ENCODE measurements around the gene SLC26A1.

SLC26A1 gene

GRCh38 chr4:961351-962230, 31.6 kb downstream of the SLC26A1 start:
- Histone ChIP-seq H3K4me1 (ENCODE audit: control insufficient read depth, insufficient read depth, low read length) (no peaks in the 10 kb centered on the region), H3K4me3 (ENCODE audit: insufficient read depth, low read depth, low read length) (no peak overlapping the region), H3K9me3 (ENCODE audit: control insufficient read depth, low read length) (no peaks in the 10 kb centered on the region), H3K27me3 (ENCODE audit: control insufficient read depth, insufficient read depth, low read length, poor library complexity, severe bottlenecking) (no peaks in the 10 kb centered on the region), H3K27ac (ENCODE audit: insufficient read depth, low read depth, low read length, poor library complexity, severe bottlenecking) (no peak overlapping the region), H3K36me3 (ENCODE audit: control insufficient read depth, insufficient read depth, low read length) (no peaks in the 10 kb centered on the region)
- WGBS, 2 experiments, result 94 to 95% methylated on average over 52 of the region's 52 CpGs

GRCh38 chr4:960636-961350, 32.4 kb downstream of the SLC26A1 start:
- no peak overlapping the region for H3K4me3 ChIP-seq (ENCODE audit: insufficient read depth, low read depth, low read length)
- no peaks in the 10 kb centered on the region for H3K4me1 ChIP-seq (ENCODE audit: control insufficient read depth, insufficient read depth, low read length)
- no peaks in the 10 kb centered on the region for H3K27me3 ChIP-seq (ENCODE audit: control insufficient read depth, insufficient read depth, low read length, poor library complexity, severe bottlenecking)
- no peaks in the 10 kb centered on the region for H3K36me3 ChIP-seq (ENCODE audit: control insufficient read depth, insufficient read depth, low read length)
- no peaks in the 10 kb centered on the region for H3K9me3 ChIP-seq (ENCODE audit: control insufficient read depth, low read length)
- 95 to 96% methylated on average over 35 of the region's 35 CpGs for WGBS, 2 experiments
- H3K27ac ChIP-seq (ENCODE audit: insufficient read depth, low read depth, low read length, poor library complexity, severe bottlenecking), result no peak overlapping the region

- H3K4me3 ChIP-seq (ENCODE audit: insufficient read depth, low read depth, low read length), result no peak overlapping the region
- H3K27ac ChIP-seq (ENCODE audit: insufficient read depth, low read depth, low read length, poor library complexity, severe bottlenecking), result no peak overlapping the region
- H3K36me3 ChIP-seq (ENCODE audit: control insufficient read depth, insufficient read depth, low read length), result no peaks in the 10 kb centered on the region
- H3K4me1 ChIP-seq (ENCODE audit: control insufficient read depth, insufficient read depth, low read length), result no peaks in the 10 kb centered on the region
- 89 to 90% methylated on average over 16 of the region's 16 CpGs for WGBS, 2 experiments
- no peaks in the 10 kb centered on the region for H3K9me3 ChIP-seq (ENCODE audit: control insufficient read depth, low read length)
- no peaks in the 10 kb centered on the region for H3K27me3 ChIP-seq (ENCODE audit: control insufficient read depth, insufficient read depth, low read length, poor library complexity, severe bottlenecking)
These were observed 33.0 kb downstream of the SLC26A1 start for GRCh38 chr4:960140-960635.

- WGBS, 2 experiments, result 90 to 92% methylated on average over 24 of the region's 24 CpGs
- H3K36me3 ChIP-seq (ENCODE audit: control insufficient read depth, insufficient read depth, low read length), result no peaks in the 10 kb centered on the region
- no peak overlapping the region for H3K4me3 ChIP-seq (ENCODE audit: insufficient read depth, low read depth, low read length)
- no peaks in the 10 kb centered on the region for H3K27me3 ChIP-seq (ENCODE audit: control insufficient read depth, insufficient read depth, low read length, poor library complexity, severe bottlenecking)
- H3K4me1 ChIP-seq (ENCODE audit: control insufficient read depth, insufficient read depth, low read length), result no peaks in the 10 kb centered on the region
- no peak overlapping the region for H3K27ac ChIP-seq (ENCODE audit: insufficient read depth, low read depth, low read length, poor library complexity, severe bottlenecking)
- H3K9me3 ChIP-seq (ENCODE audit: control insufficient read depth, low read length), result no peaks in the 10 kb centered on the region
These were observed 33.7 kb downstream of the SLC26A1 start for GRCh38 chr4:959338-960139.

- WGBS, 2 experiments, result 93% methylated on average over 17 of the region's 17 CpGs
These were observed 34.4 kb downstream of the SLC26A1 start for GRCh38 chr4:958696-959337.

GRCh38 chr4:958314-958665, 34.9 kb downstream of the SLC26A1 start:
- Histone ChIP-seq H3K36me3 (ENCODE audit: control insufficient read depth, insufficient read depth, low read length) (no peaks in the 10 kb centered on the region), H3K9me3 (ENCODE audit: control insufficient read depth, low read length) (no peaks in the 10 kb centered on the region), H3K27ac (ENCODE audit: insufficient read depth, low read depth, low read length, poor library complexity, severe bottlenecking) (no peak overlapping the region), H3K27me3 (ENCODE audit: control insufficient read depth, insufficient read depth, low read length, poor library complexity, severe bottlenecking) (no peaks in the 10 kb centered on the region), H3K4me3 (ENCODE audit: insufficient read depth, low read depth, low read length) (no peak overlapping the region), H3K4me1 (ENCODE audit: control insufficient read depth, insufficient read depth, low read length) (no peaks in the 10 kb centered on the region)
- 91 to 94% methylated on average over 17 of the region's 17 CpGs for WGBS, 2 experiments

More at GRCh38 chr4:958696-959337, 34.4 kb downstream of the SLC26A1 start:
- Histone ChIP-seq H3K27ac (ENCODE audit: insufficient read depth, low read depth, low read length, poor library complexity, severe bottlenecking) (no peak overlapping the region), H3K4me1 (ENCODE audit: control insufficient read depth, insufficient read depth, low read length) (no peaks in the 10 kb centered on the region), H3K9me3 (ENCODE audit: control insufficient read depth, low read length) (no peaks in the 10 kb centered on the region), H3K27me3 (ENCODE audit: control insufficient read depth, insufficient read depth, low read length, poor library complexity, severe bottlenecking) (no peaks in the 10 kb centered on the region), H3K4me3 (ENCODE audit: insufficient read depth, low read depth, low read length) (no peak overlapping the region), H3K36me3 (ENCODE audit: control insufficient read depth, insufficient read depth, low read length) (no peaks in the 10 kb centered on the region)

GRCh38 chr4:957581-958313, 35.5 kb downstream of the SLC26A1 start:
- Histone ChIP-seq H3K27me3 (ENCODE audit: control insufficient read depth, insufficient read depth, low read length, poor library complexity, severe bottlenecking) (no peaks in the 10 kb centered on the region), H3K4me1 (ENCODE audit: control insufficient read depth, insufficient read depth, low read length) (no peaks in the 10 kb centered on the region), H3K27ac (ENCODE audit: insufficient read depth, low read depth, low read length, poor library complexity, severe bottlenecking) (no peak overlapping the region), H3K36me3 (ENCODE audit: control insufficient read depth, insufficient read depth, low read length) (no peaks in the 10 kb centered on the region), H3K4me3 (ENCODE audit: insufficient read depth, low read depth, low read length) (no peak overlapping the region), H3K9me3 (ENCODE audit: control insufficient read depth, low read length) (no peaks in the 10 kb centered on the region)
- 94% methylated on average over 45 of the region's 45 CpGs for WGBS, 2 experiments

GRCh38 chr4:957231-957580, 36.0 kb downstream of the SLC26A1 start:
- no peaks in the 10 kb centered on the region for H3K9me3 ChIP-seq (ENCODE audit: control insufficient read depth, low read length)
- H3K36me3 ChIP-seq (ENCODE audit: control insufficient read depth, insufficient read depth, low read length), result no peaks in the 10 kb centered on the region
- H3K4me1 ChIP-seq (ENCODE audit: control insufficient read depth, insufficient read depth, low read length), result no peaks in the 10 kb centered on the region
- H3K27me3 ChIP-seq (ENCODE audit: control insufficient read depth, insufficient read depth, low read length, poor library complexity, severe bottlenecking), result no peaks in the 10 kb centered on the region
- H3K4me3 ChIP-seq (ENCODE audit: insufficient read depth, low read depth, low read length), result no peak overlapping the region
- no peak overlapping the region for H3K27ac ChIP-seq (ENCODE audit: insufficient read depth, low read depth, low read length, poor library complexity, severe bottlenecking)
- 90 to 92% methylated on average over 8 of the region's 8 CpGs for WGBS, 2 experiments

GRCh38 chr4:956531-957230, 36.5 kb downstream of the SLC26A1 start:
- H3K4me3 ChIP-seq (ENCODE audit: insufficient read depth, low read depth, low read length), result no peak overlapping the region
- H3K27ac ChIP-seq (ENCODE audit: insufficient read depth, low read depth, low read length, poor library complexity, severe bottlenecking), result no peak overlapping the region
- H3K36me3 ChIP-seq (ENCODE audit: control insufficient read depth, insufficient read depth, low read length), result no peaks in the 10 kb centered on the region
- H3K9me3 ChIP-seq (ENCODE audit: control insufficient read depth, low read length), result no peaks in the 10 kb centered on the region
- H3K4me1 ChIP-seq (ENCODE audit: control insufficient read depth, insufficient read depth, low read length), result no peaks in the 10 kb centered on the region
- WGBS, 2 experiments, result 89% methylated on average over 14 of the region's 14 CpGs
- no peaks in the 10 kb centered on the region for H3K27me3 ChIP-seq (ENCODE audit: control insufficient read depth, insufficient read depth, low read length, poor library complexity, severe bottlenecking)
